C4-2B (cell line): ENCODE data around the gene TEAD3.

Source experiments
- ZFX ChIP-seq: fragments of 450-650 bp; IDR thresholded peaks from 2 replicates; pipeline ENCODE4 v1.6.1; 2017
- TF ChIP-seq, protein P1 (sequence below): fragments of 450-650 bp; conservative IDR thresholded peaks from 2 replicates; pipeline ENCODE4 v1.5.1; 2017; ENCODE audit warnings: mild to moderate bottlenecking

DNA sequence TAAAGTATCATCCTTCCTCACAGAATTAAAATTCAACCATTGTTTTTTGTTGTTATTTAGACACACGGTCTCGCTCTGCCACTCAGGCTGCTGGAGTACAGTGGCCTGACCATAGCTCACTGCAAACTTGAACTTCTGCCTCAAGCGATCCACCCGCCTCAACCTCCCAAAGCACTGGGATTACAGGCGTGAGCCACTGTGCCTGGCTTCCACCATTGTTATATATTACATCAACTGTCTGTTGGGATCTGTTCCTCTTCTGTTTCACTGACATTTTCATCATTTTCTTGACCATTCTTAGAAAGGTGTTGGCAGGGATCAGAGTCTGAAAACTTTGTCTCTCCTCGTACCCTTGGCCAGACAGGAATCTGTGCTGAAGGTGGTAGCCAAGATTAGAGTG, 37.1 kb upstream of the TEAD3 start:
- TF ChIP-seq, protein P1, sequence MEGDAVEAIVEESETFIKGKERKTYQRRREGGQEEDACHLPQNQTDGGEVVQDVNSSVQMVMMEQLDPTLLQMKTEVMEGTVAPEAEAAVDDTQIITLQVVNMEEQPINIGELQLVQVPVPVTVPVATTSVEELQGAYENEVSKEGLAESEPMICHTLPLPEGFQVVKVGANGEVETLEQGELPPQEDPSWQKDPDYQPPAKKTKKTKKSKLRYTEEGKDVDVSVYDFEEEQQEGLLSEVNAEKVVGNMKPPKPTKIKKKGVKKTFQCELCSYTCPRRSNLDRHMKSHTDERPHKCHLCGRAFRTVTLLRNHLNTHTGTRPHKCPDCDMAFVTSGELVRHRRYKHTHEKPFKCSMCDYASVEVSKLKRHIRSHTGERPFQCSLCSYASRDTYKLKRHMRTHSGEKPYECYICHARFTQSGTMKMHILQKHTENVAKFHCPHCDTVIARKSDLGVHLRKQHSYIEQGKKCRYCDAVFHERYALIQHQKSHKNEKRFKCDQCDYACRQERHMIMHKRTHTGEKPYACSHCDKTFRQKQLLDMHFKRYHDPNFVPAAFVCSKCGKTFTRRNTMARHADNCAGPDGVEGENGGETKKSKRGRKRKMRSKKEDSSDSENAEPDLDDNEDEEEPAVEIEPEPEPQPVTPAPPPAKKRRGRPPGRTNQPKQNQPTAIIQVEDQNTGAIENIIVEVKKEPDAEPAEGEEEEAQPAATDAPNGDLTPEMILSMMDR = no peak
- TF ChIP-seq ZFX = no peak
